B cell (primary cell): ENCODE results near the gene CARS2.

Source experiments
- CTCF ChIP-seq: fragments of 200-600 bp; IDR thresholded peaks from one replicate; pipeline ENCODE4 v1.8.0; 2022; ENCODE audit warnings: antibody characterized with exemption, mild to moderate bottlenecking
- EZH2 ChIP-seq: IDR thresholded peaks from 2 replicates; pipeline ENCODE4 v1.6.1; 2012; ENCODE audit warnings: borderline replicate concordance, low read depth, mild to moderate bottlenecking, moderate library complexity, low read length; ENCODE audit not compliant: insufficient read depth, poor library complexity, severe bottlenecking

DNA sequence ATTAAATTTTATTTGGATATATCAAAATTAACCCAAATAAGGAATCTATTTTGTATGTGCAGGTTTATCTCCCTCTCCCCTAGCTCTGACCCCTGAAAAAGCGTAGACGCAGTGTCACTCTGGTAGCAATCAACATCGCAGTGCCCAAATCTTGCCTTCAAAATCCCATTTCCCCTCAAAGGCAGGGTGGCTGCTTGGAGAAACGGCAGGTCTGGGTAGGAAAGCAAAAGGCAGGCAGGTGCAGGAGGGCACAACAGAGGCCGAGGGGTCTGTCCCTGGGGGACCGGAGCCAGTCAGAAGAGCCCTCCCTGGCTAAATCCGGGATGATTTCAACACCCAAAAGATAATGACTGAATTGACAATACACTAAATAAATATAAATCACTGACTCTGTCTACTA lies 48.7 kb downstream of the CARS2 start:
- TF ChIP-seq CTCF (no peak), EZH2 (no peak)
